HEK293 (cell line): ENCODE data around the gene PRSS33.

Experiments used
- HOXC10 ChIP-seq: sonication (generic); formaldehyde crosslinking; IDR thresholded peaks from 2 replicates; pipeline ENCODE4 v1.8.1; 2023; ENCODE audit warnings: mild to moderate bottlenecking, missing genetic modification reagents
- HOXD13 ChIP-seq: sonication (generic); formaldehyde crosslinking; IDR thresholded peaks from 2 replicates; pipeline ENCODE4 v1.8.0; 2022; ENCODE audit warnings: missing genetic modification reagents, borderline replicate concordance
- IKZF3 ChIP-seq: fragments of 450-650 bp; IDR thresholded peaks from 2 replicates; pipeline ENCODE4 v1.5.0; 2018; ENCODE audit warnings: missing biosample characterization, mild to moderate bottlenecking, missing genetic modification characterization, moderate library complexity
- KLF7 ChIP-seq: fragments of 450-650 bp; formaldehyde crosslinking; IDR thresholded peaks from 2 replicates; pipeline ENCODE4 v1.5.1; 2016; ENCODE audit warnings: missing biosample characterization, missing genetic modification characterization, borderline replicate concordance
- MZF1 ChIP-seq: fragments of 450-650 bp; formaldehyde crosslinking; IDR thresholded peaks from 2 replicates; pipeline ENCODE4 v1.5.1; 2017; ENCODE audit warnings: missing biosample characterization, missing genetic modification characterization, borderline replicate concordance
- TCF7L2 ChIP-seq: IDR thresholded peaks from 2 replicates; pipeline ENCODE4 v1.6.1; 2011; ENCODE audit warnings: low read depth, mild to moderate bottlenecking, inconsistent platforms, low read length, moderate library complexity, borderline replicate concordance
- WT1 ChIP-seq: fragments of 450-650 bp; formaldehyde crosslinking; IDR thresholded peaks from 2 replicates; pipeline ENCODE4 v1.5.1; 2016; ENCODE audit warnings: missing biosample characterization, missing genetic modification characterization
- ZBTB1 ChIP-seq: fragments of 450-650 bp; formaldehyde crosslinking; IDR thresholded peaks from 2 replicates; pipeline ENCODE4 v1.5.1; 2016; ENCODE audit warnings: missing biosample characterization, missing genetic modification characterization
- ZBTB8A ChIP-seq: fragments of 450-650 bp; formaldehyde crosslinking; IDR thresholded peaks from 2 replicates; pipeline ENCODE4 v1.5.1; 2016; ENCODE audit warnings: missing biosample characterization, missing genetic modification characterization
- ZNF10 ChIP-seq: fragments of 450-650 bp; formaldehyde crosslinking; IDR thresholded peaks from 2 replicates; pipeline ENCODE4 v1.5.1; 2017; ENCODE audit warnings: missing biosample characterization, missing genetic modification characterization
- ZNF174 ChIP-seq: fragments of 450-650 bp; formaldehyde crosslinking; IDR thresholded peaks from 2 replicates; pipeline ENCODE4 v1.5.0; 2017; ENCODE audit warnings: missing biosample characterization, mild to moderate bottlenecking, missing genetic modification characterization
- ZNF23 ChIP-seq: fragments of 450-650 bp; formaldehyde crosslinking; IDR thresholded peaks from 2 replicates; pipeline ENCODE4 v1.5.1; 2016; ENCODE audit warnings: missing biosample characterization, missing genetic modification characterization, borderline replicate concordance
- ZNF239 ChIP-seq: fragments of 450-650 bp; formaldehyde crosslinking; IDR thresholded peaks from 2 replicates; pipeline ENCODE4 v1.5.1; 2016; ENCODE audit warnings: missing biosample characterization, missing genetic modification characterization
- ZNF391 ChIP-seq: fragments of 450-650 bp; formaldehyde crosslinking; IDR thresholded peaks from 2 replicates; pipeline ENCODE4 v1.5.1; 2016; ENCODE audit warnings: low read depth, missing biosample characterization, missing genetic modification characterization, borderline replicate concordance
- ZNF423 ChIP-seq: fragments of 450-650 bp; formaldehyde crosslinking; IDR thresholded peaks from 2 replicates; pipeline ENCODE4 v1.5.1; 2016; ENCODE audit warnings: missing biosample characterization, missing genetic modification characterization
- ZNF521 ChIP-seq: fragments of 450-650 bp; formaldehyde crosslinking; IDR thresholded peaks from 2 replicates; pipeline ENCODE4 v1.5.1; 2017; ENCODE audit warnings: missing biosample characterization, mild to moderate bottlenecking, missing genetic modification characterization
- ZNF585B ChIP-seq: fragments of 450-650 bp; formaldehyde crosslinking; IDR thresholded peaks from 2 replicates; pipeline ENCODE4 v1.5.1; 2016; ENCODE audit warnings: missing biosample characterization, missing genetic modification characterization
- ZNF621 ChIP-seq: fragments of 450-650 bp; formaldehyde crosslinking; IDR thresholded peaks from 2 replicates; pipeline ENCODE4 v1.5.1; 2017; ENCODE audit warnings: missing biosample characterization, missing genetic modification characterization
- ZNF747 ChIP-seq: fragments of 450-650 bp; formaldehyde crosslinking; IDR thresholded peaks from 2 replicates; pipeline ENCODE4 v1.5.1; 2016; ENCODE audit warnings: missing biosample characterization, missing genetic modification characterization
- ZNF76 ChIP-seq: fragments of 450-650 bp; formaldehyde crosslinking; IDR thresholded peaks from 2 replicates; pipeline ENCODE4; 2016; ENCODE audit warnings: low read depth, missing biosample characterization, missing genetic modification characterization, borderline replicate concordance
- TF ChIP-seq, protein P1 (sequence below): fragments of 450-650 bp; formaldehyde crosslinking; IDR thresholded peaks from 2 replicates; pipeline ENCODE4 v1.5.1; 2016; ENCODE audit warnings: missing biosample characterization, missing genetic modification characterization
- TF ChIP-seq, protein P2 (sequence below): fragments of 450-650 bp; formaldehyde crosslinking; IDR thresholded peaks from 2 replicates; pipeline ENCODE4 v1.5.1; 2017; ENCODE audit warnings: missing biosample characterization, missing genetic modification characterization
- TF ChIP-seq, protein P3 (sequence below): fragments of 450-650 bp; formaldehyde crosslinking; IDR thresholded peaks from 2 replicates; pipeline ENCODE4 v1.5.1; 2016; ENCODE audit warnings: missing biosample characterization, missing genetic modification characterization, low read depth
- TF ChIP-seq, protein P4 (sequence below): fragments of 450-650 bp; formaldehyde crosslinking; IDR thresholded peaks from 2 replicates; pipeline ENCODE4 v1.5.1; 2016; ENCODE audit warnings: missing biosample characterization, missing genetic modification characterization
- TF ChIP-seq, protein P5 (sequence below): fragments of 450-650 bp; formaldehyde crosslinking; IDR thresholded peaks from 2 replicates; pipeline ENCODE4 v1.5.1; 2016; ENCODE audit warnings: missing biosample characterization, missing genetic modification characterization
- TF ChIP-seq, protein P6 (sequence below): IDR thresholded peaks from 2 replicates; pipeline ENCODE4 v1.6.1; 2011; ENCODE audit warnings: mild to moderate bottlenecking, low read depth, low read length, borderline replicate concordance
- TF ChIP-seq, protein P7 (sequence below): fragments of 450-650 bp; formaldehyde crosslinking; IDR thresholded peaks from 2 replicates; pipeline ENCODE4 v1.5.1; 2016; ENCODE audit warnings: missing biosample characterization, missing genetic modification characterization

Gene PRSS33

DNA sequence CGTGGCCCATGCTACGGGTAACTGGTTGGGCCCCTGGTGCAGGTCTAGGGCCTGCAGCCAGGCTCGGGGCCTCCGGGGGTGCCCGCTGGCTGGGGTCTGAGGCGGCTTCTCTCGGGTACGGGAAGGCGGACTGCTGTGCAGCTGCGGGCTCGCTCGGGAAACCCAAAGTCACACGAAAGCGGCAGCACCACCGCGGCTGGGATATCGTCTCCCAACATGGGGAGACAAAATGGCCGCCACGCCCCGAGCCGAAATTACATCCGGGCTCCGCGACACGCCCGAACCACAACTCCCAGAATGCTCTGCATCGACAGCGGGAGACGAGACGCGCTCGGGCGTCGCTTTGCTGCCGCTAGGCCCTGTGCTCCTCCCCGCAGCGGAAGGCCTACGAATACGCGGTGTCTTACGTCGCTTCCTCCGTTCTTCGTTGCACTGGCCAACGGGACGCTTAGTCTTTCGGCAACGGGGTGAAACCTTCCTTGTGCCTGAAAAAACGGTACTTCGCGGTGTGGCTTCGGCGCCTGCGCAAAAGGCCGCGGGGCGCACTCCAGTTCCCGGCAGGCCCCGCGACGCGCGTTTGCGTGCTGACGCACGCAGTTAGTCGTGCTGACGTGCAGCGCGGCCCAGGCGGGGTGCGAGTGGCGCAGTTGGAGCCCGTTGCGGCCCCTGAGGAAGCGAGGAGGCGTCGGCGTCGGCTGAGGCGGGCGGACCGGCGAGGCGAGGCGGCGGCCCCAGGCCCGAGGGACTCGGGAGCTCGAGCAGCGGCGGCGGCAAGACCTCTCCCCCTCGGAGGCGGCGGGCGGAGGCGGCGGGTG lies 35.1 kb downstream of the PRSS33 start, which contains the start of gene SRRM2 (continued):
- TF ChIP-seq, protein P1, sequence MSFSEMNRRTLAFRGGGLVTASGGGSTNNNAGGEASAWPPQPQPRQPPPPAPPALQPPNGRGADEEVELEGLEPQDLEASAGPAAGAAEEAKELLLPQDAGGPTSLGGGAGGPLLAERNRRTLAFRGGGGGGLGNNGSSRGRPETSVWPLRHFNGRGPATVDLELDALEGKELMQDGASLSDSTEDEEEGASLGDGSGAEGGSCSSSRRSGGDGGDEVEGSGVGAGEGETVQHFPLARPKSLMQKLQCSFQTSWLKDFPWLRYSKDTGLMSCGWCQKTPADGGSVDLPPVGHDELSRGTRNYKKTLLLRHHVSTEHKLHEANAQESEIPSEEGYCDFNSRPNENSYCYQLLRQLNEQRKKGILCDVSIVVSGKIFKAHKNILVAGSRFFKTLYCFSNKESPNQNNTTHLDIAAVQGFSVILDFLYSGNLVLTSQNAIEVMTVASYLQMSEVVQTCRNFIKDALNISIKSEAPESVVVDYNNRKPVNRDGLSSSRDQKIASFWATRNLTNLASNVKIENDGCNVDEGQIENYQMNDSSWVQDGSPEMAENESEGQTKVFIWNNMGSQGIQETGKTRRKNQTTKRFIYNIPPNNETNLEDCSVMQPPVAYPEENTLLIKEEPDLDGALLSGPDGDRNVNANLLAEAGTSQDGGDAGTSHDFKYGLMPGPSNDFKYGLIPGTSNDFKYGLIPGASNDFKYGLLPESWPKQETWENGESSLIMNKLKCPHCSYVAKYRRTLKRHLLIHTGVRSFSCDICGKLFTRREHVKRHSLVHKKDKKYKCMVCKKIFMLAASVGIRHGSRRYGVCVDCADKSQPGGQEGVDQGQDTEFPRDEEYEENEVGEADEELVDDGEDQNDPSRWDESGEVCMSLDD (tag by site-specific recombination) = peak; percentile 84
- 0 out of 2 replicates have a peak, but pooled peaks have one; percentile 22 for TF ChIP-seq ZNF10 (tag by site-specific recombination)
- no peak for TF ChIP-seq MZF1
- no peak for TF ChIP-seq IKZF3
- TF ChIP-seq ZNF521 = no peak
- TF ChIP-seq, protein P2, sequence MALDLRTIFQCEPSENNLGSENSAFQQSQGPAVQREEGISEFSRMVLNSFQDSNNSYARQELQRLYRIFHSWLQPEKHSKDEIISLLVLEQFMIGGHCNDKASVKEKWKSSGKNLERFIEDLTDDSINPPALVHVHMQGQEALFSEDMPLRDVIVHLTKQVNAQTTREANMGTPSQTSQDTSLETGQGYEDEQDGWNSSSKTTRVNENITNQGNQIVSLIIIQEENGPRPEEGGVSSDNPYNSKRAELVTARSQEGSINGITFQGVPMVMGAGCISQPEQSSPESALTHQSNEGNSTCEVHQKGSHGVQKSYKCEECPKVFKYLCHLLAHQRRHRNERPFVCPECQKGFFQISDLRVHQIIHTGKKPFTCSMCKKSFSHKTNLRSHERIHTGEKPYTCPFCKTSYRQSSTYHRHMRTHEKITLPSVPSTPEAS = peak; percentile 40; the same call in 1 of the 2 replicates
- TF ChIP-seq, protein P3, sequence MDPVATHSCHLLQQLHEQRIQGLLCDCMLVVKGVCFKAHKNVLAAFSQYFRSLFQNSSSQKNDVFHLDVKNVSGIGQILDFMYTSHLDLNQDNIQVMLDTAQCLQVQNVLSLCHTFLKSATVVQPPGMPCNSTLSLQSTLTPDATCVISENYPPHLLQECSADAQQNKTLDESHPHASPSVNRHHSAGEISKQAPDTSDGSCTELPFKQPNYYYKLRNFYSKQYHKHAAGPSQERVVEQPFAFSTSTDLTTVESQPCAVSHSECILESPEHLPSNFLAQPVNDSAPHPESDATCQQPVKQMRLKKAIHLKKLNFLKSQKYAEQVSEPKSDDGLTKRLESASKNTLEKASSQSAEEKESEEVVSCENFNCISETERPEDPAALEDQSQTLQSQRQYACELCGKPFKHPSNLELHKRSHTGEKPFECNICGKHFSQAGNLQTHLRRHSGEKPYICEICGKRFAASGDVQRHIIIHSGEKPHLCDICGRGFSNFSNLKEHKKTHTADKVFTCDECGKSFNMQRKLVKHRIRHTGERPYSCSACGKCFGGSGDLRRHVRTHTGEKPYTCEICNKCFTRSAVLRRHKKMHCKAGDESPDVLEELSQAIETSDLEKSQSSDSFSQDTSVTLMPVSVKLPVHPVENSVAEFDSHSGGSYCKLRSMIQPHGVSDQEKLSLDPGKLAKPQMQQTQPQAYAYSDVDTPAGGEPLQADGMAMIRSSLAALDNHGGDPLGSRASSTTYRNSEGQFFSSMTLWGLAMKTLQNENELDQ (tag by site-specific recombination) = no peak
- TF ChIP-seq, protein P4, sequence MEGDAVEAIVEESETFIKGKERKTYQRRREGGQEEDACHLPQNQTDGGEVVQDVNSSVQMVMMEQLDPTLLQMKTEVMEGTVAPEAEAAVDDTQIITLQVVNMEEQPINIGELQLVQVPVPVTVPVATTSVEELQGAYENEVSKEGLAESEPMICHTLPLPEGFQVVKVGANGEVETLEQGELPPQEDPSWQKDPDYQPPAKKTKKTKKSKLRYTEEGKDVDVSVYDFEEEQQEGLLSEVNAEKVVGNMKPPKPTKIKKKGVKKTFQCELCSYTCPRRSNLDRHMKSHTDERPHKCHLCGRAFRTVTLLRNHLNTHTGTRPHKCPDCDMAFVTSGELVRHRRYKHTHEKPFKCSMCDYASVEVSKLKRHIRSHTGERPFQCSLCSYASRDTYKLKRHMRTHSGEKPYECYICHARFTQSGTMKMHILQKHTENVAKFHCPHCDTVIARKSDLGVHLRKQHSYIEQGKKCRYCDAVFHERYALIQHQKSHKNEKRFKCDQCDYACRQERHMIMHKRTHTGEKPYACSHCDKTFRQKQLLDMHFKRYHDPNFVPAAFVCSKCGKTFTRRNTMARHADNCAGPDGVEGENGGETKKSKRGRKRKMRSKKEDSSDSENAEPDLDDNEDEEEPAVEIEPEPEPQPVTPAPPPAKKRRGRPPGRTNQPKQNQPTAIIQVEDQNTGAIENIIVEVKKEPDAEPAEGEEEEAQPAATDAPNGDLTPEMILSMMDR (tag by site-specific recombination) = peak; percentile 49
- TF ChIP-seq ZNF76 = peak; percentile 98
- TF ChIP-seq HOXD13 (CRISPR knock-in tag) = peak; percentile 77; the same call in 1 of the 2 replicates
- no peak for TF ChIP-seq ZNF174
- peak; percentile 36; the same call in 1 of the 2 replicates for TF ChIP-seq ZNF239 (tag by site-specific recombination)
- TF ChIP-seq ZBTB1 = no peak
- no peak for TF ChIP-seq HOXC10 (CRISPR knock-in tag)
- peak; percentile 70; the same call in 1 of the 2 replicates for TF ChIP-seq ZNF391
- TF ChIP-seq, protein P5, sequence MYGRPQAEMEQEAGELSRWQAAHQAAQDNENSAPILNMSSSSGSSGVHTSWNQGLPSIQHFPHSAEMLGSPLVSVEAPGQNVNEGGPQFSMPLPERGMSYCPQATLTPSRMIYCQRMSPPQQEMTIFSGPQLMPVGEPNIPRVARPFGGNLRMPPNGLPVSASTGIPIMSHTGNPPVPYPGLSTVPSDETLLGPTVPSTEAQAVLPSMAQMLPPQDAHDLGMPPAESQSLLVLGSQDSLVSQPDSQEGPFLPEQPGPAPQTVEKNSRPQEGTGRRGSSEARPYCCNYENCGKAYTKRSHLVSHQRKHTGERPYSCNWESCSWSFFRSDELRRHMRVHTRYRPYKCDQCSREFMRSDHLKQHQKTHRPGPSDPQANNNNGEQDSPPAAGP (tag by site-specific recombination) = peak; percentile 87
- TF ChIP-seq ZNF585B (tag by site-specific recombination) = no peak
- TF ChIP-seq ZBTB8A (tag by site-specific recombination) = peak; percentile 91
- TF ChIP-seq KLF7 (tag by site-specific recombination) = peak; percentile 92
- no peak for TF ChIP-seq TCF7L2
- no peak for TF ChIP-seq ZNF621 (tag by site-specific recombination)
- TF ChIP-seq, protein P6, sequence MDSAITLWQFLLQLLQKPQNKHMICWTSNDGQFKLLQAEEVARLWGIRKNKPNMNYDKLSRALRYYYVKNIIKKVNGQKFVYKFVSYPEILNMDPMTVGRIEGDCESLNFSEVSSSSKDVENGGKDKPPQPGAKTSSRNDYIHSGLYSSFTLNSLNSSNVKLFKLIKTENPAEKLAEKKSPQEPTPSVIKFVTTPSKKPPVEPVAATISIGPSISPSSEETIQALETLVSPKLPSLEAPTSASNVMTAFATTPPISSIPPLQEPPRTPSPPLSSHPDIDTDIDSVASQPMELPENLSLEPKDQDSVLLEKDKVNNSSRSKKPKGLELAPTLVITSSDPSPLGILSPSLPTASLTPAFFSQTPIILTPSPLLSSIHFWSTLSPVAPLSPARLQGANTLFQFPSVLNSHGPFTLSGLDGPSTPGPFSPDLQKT = no peak; the same call in 1 of the 2 replicates
- peak; percentile 23; the same call in 1 of the 2 replicates for TF ChIP-seq WT1 (tag by site-specific recombination)
- TF ChIP-seq, protein P7, sequence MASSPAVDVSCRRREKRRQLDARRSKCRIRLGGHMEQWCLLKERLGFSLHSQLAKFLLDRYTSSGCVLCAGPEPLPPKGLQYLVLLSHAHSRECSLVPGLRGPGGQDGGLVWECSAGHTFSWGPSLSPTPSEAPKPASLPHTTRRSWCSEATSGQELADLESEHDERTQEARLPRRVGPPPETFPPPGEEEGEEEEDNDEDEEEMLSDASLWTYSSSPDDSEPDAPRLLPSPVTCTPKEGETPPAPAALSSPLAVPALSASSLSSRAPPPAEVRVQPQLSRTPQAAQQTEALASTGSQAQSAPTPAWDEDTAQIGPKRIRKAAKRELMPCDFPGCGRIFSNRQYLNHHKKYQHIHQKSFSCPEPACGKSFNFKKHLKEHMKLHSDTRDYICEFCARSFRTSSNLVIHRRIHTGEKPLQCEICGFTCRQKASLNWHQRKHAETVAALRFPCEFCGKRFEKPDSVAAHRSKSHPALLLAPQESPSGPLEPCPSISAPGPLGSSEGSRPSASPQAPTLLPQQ (tag by site-specific recombination) = peak; percentile 91
- TF ChIP-seq ZNF23 (tag by site-specific recombination) = no peak
- no peak for TF ChIP-seq ZNF747 (tag by site-specific recombination)
- no peak for TF ChIP-seq ZNF423 (tag by site-specific recombination)
